Activated naive CD4-positive, alpha-beta T cell treated with anti-CD3 and anti-CD28 coated beads, Interleukin-2, amount 10 ng/mL, durations not matched to agents 7 days and 5 days (primary cell): ENCODE results near the gene EVA1C.
"Not testable (repeated sequence)": the region's sequence is repeated elsewhere in the genome, so short reads cannot be mapped to it uniquely, and the experiment has no call there.

Experiments used
- CTCF ChIA-PET: fragments of 350-600 bp; sonication (Branson Sonifier 250); formaldehyde crosslinking; loops from one replicate; lab custom pipeline; 2021; ENCODE audit warnings: antibody characterized with exemption; lab: Charles Lee
- DNase-seq: peaks from one replicate; pipeline ENCODE4 v3.0.0-alpha.2; 2020
- H3K27ac Mint-ChIP-seq: one replicate; pipeline ENCODE4 v1.8.0; 2021; ENCODE audit warnings: mild to moderate bottlenecking, moderate library complexity, mixed read lengths
- H3K27me3 Mint-ChIP-seq: one replicate; pipeline ENCODE4 v1.8.0; 2021; ENCODE audit warnings: mild to moderate bottlenecking, mixed read lengths
- H3K36me3 Mint-ChIP-seq: one replicate; pipeline ENCODE4 v1.8.0; 2021; ENCODE audit warnings: mixed read lengths
- H3K4me1 Mint-ChIP-seq: one replicate; pipeline ENCODE4 v1.8.0; 2021; ENCODE audit warnings: mixed read lengths
- H3K4me3 Mint-ChIP-seq: one replicate; pipeline ENCODE4 v1.8.0; 2021; ENCODE audit warnings: mild to moderate bottlenecking, moderate library complexity, mixed read lengths
- H3K9me3 Mint-ChIP-seq: one replicate; pipeline ENCODE4 v1.8.0; 2021; ENCODE audit warnings: mixed read lengths

EVA1C gene

DNA sequence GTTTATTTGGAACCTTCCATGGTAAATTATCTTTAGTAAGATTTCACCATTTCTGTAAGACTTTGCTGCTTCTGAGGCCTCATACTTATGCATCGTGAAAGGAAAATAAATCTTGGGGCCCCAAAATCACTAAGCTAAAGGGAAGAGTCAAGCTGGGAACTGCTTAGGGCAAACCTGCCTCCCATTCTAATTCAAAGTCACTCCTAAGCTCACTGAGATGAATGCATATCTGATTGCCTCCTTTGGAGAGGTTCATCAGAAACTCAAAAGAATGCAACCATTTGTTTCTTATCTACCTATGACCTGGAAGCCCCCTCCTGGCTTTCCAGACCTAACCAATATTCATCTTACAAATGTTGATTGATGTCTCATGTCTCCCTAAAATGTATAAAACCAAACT is 149.0 kb downstream of the EVA1C start:
- not testable (repeated sequence) for H3K27ac Mint-ChIP-seq

DNA sequence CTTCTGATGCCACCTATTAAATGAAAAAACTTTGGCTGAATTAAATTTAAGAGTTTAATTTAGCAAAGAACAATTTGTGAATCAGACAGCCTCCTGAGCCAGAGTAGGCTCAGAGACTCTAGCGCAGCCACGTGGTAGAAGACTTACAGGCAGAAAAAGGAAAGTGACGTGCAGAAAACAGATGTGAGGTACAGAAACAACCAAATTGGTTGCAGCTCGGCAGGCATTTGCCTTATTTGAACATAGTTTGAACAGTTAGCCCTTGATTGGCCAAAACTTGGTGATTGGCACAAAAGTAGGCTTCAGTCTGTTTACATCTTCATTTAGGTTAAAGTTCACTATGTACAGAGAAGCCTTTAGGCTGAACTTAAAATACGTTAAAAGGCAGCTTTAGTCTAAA is 149.9 kb downstream of the EVA1C start:
- no peaks in the 10 kb centered on the region for H3K4me1 Mint-ChIP-seq
- peaks cover 12% of the 10 kb centered on the region for H3K27me3 Mint-ChIP-seq
- H3K9me3 Mint-ChIP-seq, result peaks cover 14% of the 10 kb centered on the region
- no peak overlapping the region for H3K4me3 Mint-ChIP-seq
- H3K27ac Mint-ChIP-seq, result no peak overlapping the region
- no peak for DNase-seq
- CTCF ChIA-PET, result no interaction called here
- H3K36me3 Mint-ChIP-seq, result no peaks in the 10 kb centered on the region

More for the DNA sequence above, 149.0 kb downstream of the EVA1C start:
- CTCF ChIA-PET, result interaction anchor here (1.5 to 3.1 kb wide), 2 partner anchors 8 to 40 kb away, joined by 3 to 10 read pairs; no protein-coding TSS in a partner anchor
- not testable (repeated sequence) for H3K4me1 Mint-ChIP-seq, H3K4me3 Mint-ChIP-seq, H3K36me3 Mint-ChIP-seq, DNase-seq, H3K27me3 Mint-ChIP-seq
- H3K9me3 Mint-ChIP-seq, result peaks cover 14% of the 10 kb centered on the region

DNA sequence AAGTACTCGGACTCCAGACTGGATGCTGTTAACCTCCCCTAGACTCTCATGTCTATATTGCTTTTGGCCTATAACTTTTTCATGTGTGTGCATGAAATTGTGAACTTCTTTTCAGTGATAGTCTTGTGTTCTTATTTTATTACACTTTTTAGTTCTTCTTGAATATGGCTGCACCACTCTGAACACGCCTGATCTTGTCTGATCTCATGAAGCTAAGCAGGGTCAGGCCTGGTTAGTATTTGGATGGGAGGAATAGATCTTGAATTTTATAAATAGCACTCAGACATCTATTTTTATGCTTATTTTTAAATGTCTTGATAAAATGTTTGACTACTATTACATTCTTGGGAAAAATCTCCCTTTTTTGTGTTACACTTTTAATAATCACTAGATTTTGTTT is 150.4 kb downstream of the EVA1C start:
- no peak overlapping the region for H3K4me3 Mint-ChIP-seq
- H3K27ac Mint-ChIP-seq, result no peak overlapping the region
- H3K36me3 Mint-ChIP-seq, result no peaks in the 10 kb centered on the region
- no peak for DNase-seq
- CTCF ChIA-PET, result no interaction called here
- H3K9me3 Mint-ChIP-seq, result peaks cover 14% of the 10 kb centered on the region
- no peaks in the 10 kb centered on the region for H3K4me1 Mint-ChIP-seq
- peaks cover 17% of the 10 kb centered on the region for H3K27me3 Mint-ChIP-seq
